HG03575 (cell line): Measurements from ENCODE around the gene PPP2R5B.

Experiments used
- ATAC-seq: cut with Tn5 transposase; IDR thresholded peaks from one replicate; pipeline ENCODE4 v1.9.1; 2021; ENCODE audit not compliant: unreplicated experiment, insufficient number of reproducible peaks, low FRiP score; ENCODE audit errors: extremely low read depth

Gene PPP2R5B

DNA sequence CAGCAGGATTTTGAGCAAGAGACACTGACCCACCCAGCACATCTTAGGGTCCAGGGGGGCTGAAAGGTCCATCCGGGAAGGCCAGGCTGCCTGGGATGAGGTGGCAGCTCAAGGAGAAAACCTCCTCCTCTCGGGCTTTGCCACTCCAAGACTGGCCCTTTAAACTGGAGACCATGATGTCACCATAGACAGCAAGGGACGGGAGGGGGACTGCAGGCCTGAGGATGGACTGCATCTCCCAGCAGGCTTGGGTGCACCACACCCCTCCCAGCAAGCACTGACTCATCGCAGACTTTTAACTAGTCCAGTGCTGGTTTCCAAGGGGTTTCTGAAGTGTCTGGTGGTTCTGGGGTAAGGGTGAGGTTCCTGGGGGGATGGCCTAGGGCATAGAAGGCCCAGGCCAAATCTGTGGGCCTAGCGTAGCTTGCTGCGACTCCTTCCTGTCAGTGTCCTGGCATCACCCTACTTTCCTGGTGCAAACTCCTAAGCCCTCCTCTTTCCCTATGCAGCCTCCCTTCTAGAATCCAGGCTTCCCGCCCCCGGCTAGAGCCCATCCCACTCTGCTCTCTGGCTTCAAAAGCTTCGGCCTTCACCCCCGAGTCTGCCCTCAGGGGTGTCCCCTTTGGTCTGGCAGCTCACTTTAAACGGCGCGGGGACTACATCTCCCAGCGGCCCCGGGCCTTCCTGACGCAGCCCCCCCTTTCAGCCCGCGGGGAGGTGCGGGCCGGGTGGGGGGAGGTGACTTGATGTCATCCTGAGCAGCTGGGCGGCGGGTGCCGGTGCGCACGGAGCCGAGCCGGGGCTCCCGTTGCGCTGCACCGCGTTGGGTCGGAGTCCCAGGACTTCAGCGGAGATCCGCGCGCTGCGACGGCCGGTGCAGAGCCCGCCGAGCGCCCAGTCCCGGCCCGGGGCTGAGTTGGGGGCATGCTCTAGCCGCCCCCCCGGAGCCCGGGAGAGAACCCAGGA lies at the start of gene PPP2R5B:
PPP2R5B (plus strand) TSS at position 746 of the 966 bp plus-strand sequence. CDS start 1,046 bp downstream, outside the sequence.
- ATAC-seq = peak; percentile 49

DNA sequence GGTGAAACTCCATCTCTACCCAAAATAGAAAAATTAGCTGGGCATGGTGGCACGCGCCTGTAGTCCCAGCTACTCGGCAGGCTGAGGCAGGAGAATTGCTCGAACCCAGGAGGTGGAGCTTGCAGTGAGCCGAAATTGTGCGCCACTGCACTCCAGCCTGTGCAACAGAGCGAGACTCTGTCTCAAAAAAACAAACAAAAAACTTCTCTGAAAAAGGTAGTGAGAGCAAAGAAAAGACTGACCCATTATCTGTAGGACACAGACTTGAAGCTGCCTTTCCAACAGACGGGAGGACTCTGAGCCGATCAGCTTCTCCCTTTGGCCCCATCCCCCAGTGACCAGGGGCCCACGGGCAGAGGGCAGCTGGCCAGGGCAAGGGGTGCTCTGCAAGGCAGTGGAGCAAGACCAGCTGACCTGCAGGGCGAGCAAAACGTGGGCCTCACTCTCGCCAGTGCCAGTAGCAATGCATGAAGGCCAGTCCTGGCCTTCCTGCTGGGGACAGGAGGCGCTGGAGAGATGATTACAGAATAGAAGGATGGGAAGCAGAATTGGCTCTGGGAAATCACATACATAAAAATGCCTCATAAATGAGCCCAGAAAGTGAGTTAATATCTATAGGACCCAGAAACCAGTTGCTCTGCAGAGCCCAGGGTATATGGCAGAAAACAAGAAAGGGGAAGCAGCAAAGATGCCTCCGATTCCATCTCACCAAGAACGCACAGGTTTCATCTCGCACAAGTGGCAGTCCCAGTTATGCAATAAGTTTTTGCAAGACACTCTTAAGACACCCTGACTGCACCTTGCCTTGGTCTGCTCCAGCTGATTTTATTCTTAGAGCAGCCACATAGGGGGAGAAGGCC lies 48.9 kb upstream of the PPP2R5B start:
- no peak for ATAC-seq

DNA sequence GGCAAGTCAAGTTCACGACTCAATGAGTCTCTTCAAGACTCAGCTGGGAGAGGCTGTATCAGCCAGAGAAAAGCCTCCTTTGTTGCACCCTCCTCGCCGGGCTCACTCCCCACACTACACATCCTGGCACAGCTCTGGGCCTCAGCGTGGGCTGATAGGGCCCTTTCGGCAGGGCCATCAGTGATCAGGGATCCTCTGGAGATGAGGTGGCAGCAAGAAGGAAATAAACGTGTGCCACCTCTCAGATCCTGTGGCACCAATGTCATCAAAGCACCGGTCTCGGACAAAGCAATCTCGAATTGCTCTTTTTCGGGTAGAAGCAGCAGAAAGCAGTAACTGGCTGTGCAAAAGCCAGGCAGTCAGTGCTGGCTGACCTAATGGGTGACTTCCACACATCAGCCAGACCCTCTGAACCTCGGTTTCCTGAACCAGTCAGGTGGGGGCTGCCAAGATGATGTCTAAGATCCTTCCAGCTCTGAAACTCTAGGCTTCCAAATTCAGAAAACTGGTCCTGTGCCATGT lies 48.2 kb upstream of the PPP2R5B start:
- no peak for ATAC-seq

DNA sequence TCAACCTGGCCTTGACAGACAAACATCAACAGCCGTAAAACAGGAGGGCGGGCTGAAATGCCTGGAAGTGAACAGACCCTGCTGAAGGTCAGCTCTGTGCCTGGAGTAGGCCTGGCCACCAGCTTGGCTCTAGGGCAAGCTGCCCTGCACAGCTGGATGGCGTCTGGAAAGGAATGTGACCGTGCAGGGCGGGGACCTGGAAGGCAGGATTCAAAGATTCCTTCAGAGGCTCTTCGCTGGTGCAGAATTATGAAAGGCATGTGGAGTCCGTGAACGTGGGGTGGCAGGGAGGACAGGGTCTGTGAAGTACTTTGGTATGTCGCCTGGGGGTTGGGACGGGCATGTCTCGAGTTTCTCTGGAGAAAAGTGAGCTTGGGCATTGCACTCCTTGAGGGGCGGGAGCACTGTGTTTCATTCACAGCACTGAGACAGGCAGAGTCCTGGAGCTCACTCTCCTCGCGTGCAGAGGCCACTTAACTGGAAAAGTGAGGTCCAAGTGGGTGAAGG lies 47.6 kb upstream of the PPP2R5B start:
- ATAC-seq = no peak

DNA sequence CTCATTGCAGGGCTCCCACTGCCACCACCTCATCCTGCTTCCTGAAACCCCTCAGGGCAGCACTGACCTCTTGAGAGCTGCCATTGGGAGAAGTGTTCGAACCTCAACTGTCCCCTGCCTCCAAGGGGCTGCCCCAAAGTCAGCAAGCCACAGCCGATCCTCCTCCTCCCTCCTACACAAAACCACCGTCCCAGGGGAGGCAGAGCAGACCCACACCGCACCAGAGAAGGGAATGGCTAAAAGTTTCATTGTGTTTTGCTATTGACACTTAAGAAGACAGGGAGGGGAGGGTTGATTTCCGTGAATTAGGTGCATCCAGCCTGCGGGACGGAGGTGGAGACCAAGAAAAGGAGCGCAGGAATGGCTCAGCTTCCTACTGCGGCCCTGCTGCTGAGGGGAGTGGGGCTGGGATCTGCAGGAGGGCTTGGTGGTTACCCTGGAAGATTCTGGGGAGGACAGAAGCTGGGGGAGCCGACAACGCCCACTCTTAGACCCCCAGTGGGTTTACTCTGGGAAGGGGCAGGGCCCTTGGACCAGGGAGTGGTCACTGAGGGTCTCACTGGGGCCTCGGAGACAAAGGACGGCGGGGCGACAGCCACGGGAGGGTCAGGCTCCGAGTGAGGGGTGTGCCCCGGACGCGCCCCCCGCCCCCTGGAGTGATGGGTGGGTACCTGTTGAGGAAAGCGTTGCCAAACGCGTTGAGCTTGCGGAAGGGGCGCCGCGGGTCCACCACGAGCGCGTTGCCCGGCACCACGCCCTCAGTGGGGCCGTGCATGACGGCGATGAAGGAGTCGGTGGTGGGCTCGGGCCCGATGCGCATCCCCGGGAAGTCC lies 46.9 kb upstream of the PPP2R5B start:
- no peak for ATAC-seq

DNA sequence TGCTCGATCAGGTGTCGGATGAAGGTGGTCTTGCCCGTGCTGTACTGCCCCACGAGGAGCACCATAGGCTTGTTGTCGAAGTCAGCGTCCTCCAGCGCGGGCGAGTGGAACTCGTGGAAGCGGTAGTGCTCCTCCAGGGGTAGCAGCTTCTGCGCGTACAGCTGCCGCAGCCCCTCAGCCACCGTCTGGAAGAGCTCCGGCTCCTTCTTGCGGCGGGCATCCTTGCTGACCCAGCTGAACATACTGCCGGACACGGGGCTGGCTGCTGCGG lies 46.3 kb upstream of the PPP2R5B start:
- no peak for ATAC-seq

DNA sequence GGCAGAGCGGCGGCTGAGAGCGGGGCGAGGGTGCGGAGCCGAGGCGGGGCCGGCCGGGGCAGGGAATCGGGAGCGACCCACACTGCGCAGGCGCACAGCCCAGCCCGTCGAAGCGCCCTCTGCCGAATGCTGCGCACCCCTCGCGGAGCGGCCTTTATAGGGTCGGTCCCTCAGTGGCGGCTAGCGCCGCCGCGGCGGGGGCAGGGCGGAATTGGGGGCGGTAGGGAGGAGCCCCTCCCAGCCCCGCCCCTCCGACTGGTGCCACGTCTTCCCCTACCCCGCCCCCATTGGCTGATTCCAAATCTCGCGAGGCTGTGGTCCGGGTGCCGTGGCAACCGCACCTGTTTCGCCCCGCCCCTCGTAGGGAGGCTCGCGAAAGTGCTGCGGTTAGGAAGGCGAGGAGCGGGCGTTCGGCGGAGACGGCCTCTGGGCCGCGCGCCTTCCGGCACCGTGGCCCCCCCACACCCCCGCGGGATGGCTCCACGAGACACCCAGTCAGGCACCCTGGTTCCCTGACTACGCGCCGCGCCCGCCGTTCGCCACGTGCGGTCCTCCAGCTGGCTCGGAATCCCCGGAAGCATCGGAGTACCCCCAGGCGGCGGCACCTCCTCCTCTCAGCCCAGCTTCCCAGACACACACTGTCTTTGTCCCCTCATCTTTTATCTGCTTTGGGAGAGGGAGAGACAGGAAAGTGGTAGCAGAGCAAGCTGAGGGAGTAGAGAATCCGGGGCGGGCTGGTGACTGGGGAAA lies 45.8 kb upstream of the PPP2R5B start, which contains the start of gene EHD1:
EHD1 (minus strand) TSS at position 128 of the 750 bp plus-strand sequence. CDS start 157 bp downstream, outside the sequence.
- ATAC-seq = peak; percentile 43

DNA sequence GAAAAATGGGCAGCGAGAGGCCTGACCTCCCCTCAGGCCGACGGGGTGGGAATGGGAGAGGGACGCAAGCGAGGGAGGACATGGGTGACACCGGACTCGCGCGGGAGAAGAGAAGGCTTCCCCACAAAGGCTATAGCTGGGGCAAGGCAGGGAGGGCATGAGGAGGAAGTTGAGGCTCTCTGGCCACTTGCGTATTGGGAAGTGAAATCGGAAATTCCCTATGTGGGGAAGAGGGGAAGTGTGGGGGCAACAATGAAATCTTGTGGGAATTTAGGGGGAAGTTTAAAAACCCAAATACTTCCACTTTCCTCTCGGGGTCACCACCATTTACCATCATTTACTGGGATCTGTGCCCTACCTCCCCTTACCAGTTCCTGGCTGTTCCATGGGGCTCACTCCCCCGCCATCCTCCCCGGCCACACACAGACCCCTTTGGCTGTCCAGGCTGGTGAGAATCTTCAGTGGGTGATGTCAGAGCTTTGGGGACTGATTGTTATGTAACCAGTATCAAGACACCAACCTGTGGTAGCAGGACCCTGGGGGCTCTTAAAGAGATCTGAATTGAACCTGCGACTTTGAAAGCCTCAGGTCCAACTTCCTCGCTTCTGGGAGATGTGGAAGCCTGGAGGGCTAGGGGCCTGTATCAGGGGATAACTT lies 45.1 kb upstream of the PPP2R5B start:
- ATAC-seq = no peak

DNA sequence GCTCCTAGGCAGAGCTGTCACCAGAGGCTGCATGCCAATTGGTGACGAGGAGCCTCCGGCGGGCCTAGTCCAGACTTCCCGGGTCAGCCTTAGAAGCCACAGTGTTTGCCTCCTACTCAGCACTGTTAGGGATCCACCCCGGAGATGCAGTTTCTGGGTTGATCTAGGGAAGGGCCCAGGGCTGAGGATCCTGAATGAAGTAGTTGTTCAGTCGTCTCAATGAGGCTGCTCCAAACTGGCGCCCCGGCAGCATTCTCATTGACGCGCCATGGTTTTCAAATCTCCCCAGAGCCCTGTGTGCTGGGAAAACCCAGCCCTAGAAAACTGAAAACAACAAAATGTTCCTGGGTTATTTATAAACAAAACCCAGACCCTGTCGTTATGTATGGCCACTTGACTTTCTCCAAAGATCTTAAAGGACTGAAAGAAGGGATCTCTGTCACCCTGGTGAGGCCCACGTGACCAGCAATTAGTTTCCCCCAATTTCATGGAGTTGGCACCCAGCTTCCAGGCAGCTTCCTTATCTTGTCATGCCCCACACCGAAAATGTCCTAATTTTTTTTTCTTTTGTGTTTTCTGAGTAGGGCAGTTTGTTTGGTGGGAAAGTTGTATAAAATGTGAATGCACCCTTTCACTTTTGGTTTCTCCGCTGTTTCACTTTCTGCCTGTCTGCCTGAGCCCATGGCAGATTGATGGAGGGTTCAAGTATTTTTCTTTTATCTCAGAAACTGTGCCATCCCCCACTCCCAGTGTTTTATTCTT lies 44.1 kb upstream of the PPP2R5B start:
- ATAC-seq = no peak

DNA sequence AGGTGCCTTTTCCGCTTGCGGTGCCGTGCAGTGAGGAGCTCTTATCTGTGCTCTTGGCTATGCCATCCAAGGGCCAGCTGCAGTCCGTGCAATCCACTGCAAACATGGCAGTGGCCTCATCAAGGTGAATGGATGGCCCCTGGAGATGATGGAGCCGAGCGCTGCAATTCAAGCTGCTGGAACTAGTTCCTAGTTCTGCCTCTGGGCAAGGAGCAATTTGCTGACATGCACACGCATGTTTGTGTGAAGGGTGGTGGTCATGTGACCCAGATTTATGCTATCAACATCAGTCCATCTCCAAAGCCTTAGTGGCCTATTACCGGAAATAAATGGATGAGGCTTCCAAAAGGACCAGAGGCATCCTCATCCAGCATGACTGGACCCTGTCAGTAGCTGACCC lies 43.0 kb upstream of the PPP2R5B start:
- no peak for ATAC-seq

DNA sequence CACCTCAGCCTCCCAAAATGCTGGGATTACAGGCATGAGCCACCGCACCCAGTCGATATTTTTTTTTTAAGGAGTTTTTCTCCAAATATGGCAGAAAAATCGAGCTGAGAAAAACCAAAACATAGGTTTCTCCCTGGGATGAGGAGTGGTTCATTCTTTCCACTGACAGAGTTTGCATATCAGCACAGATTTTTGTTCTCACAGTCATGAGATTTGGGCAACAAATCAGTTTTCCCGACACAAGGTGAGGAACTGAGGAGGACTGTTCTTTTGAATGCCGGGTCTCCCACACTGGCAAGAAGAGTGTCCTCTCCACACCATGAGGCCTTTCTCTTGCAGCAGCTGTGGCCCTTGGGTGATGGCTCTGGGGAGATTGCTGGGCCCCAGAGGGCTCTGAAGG lies 42.2 kb upstream of the PPP2R5B start:
- no peak for ATAC-seq

DNA sequence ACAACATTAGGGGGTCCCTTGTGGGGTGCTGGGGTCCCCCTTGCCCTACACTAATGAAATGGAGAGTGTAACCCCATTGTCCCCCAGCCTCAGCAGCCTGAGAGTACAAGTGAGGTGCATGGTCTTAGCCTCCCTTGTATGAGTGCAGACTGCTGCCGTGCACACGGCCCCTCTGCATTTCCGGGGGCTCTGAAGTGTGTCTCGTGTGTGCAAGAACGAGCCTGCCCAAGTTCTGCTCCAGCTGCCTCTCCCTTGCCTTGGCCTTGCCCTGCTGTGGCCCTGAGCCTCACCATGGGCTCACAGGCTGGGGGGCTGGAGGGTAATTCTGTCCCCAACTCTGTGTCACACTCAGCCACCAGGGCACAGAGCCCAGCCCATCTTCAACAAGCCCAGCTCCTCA lies 40.9 kb upstream of the PPP2R5B start:
- ATAC-seq = no peak

DNA sequence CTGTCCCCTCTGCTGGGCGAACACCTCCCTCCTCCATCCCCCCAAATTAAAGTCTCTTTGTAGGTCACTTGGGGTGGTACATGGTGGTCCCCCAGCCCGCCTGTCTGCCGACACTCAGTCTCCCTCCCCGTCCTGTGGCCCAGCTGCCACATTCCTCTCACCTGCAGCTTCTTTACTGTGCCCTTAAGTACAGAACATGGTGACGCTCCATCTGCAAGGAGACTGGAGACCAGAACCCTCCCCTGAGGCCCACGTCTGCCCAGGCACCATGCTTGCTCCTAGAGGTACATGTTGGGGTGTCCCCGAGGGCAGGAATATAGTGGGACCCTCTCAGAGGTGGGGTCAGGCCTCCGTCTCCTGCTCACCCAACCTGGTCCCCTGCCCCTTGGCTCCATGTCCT lies 40.5 kb upstream of the PPP2R5B start:
- no peak for ATAC-seq

DNA sequence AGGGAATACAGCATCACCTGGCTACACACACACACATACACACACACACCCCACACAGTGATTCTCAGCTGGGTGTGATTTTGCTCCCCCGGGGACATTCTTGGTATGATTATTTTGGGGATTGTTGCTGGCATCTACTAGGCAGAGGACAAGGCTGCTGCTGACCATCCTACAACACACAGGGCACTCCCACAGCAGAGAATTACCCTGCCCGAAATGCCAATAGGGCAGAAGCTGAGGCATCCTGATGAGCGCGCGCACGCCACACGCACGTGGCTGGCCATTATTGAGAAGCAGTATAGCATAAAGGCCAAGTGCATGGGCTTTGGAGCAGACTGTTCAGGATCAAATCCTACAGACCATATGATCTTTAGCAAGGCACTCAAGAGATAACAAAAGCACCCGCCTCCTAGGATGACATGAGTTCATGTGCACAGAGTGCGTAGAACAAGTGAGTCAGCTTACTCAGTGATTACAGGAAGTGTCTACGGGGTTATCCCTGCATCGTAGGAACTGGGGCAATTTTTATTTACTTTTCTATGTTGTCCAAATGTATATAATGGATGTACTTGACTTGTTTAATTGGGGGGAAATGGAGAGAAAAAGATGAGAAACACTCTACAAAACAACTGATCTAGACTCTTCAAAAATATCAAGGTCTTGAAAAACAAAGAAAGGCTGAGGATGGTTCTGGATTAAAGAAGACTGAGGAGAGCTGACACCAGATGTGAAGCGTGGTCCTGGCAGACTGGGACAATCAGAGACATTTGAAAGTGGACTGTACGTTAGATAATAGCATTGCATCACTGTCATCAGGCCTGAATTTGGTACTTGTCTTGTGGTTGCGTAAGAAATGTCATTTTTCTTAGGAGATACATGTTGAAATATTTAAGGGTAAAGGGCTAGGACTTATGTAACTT lies 38.9 kb upstream of the PPP2R5B start:
- ATAC-seq = no peak

DNA sequence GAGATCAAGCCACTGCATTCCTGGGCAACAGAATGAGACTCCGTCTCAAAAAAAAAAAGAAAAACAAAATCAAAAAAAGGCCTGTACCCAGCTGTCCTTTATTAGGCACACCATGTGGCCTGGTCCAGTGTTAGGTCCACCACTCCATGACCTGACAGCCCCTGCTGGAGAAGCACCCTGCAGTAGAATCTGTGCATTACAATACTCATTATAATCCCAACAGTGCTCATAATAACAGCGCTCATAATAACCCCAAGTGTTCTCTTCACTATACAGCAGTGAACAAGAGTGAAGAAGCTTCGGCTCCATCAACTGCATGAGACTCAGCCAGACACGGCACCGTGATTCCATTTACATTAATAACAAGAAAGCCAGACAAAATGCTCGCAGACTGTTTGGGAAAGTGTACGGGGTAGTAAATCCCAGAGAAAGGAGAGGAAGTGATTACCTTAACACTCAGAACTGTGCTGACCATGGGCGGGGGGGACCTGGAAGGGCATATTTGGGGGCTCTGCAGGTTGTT lies 37.2 kb upstream of the PPP2R5B start:
- ATAC-seq = no peak
